ENCODE measurements around the gene BBS9.
A peak's percentile ranks its signal among the peaks of the same experiment; 100 is the strongest.

Gene BBS9

GRCh38 chr7:33100770-33101169, 28.6 kb upstream of the BBS9 start:
- TF ChIP-seq POLR2AphosphoS5 (IDR thresholded peaks at IDR 0.05; ENCODE audit: low read depth, low read length) = no peak
- no peak for TF ChIP-seq POLR2A (IDR thresholded peaks at IDR 0.05; ENCODE audit: low read depth, low read length)
- no peak for TF ChIP-seq TAF1 (IDR thresholded peaks at IDR 0.05; ENCODE audit: borderline replicate concordance, low read depth, low read length)
- no peak for DNase-seq (ENCODE audit: insufficient read length)
- FAIRE-seq = no peak

- TF ChIP-seq POLR2AphosphoS5 (IDR thresholded peaks at IDR 0.05; ENCODE audit: low read depth, low read length) (no peak), TAF1 (IDR thresholded peaks at IDR 0.05; ENCODE audit: borderline replicate concordance, low read depth, low read length) (no peak), POLR2A (IDR thresholded peaks at IDR 0.05; ENCODE audit: low read depth, low read length) (no peak)
- FAIRE-seq = no peak
- no peak for DNase-seq (ENCODE audit: insufficient read length)
Observed at GRCh38 chr7:33101906-33102305, 27.5 kb upstream of the BBS9 start.

- DNase-seq (ENCODE audit: insufficient read length) = no peak
- no peak for FAIRE-seq
- no peak for TF ChIP-seq TAF1 (IDR thresholded peaks at IDR 0.05; ENCODE audit: borderline replicate concordance, low read depth, low read length)
- no peak for TF ChIP-seq POLR2AphosphoS5 (IDR thresholded peaks at IDR 0.05; ENCODE audit: low read depth, low read length)
- TF ChIP-seq POLR2A (IDR thresholded peaks at IDR 0.05; ENCODE audit: low read depth, low read length) = no peak
Observed at GRCh38 chr7:33107136-33108066, 22.0 kb upstream of the BBS9 start.

GRCh38 chr7:33108554-33109004, 20.8 kb upstream of the BBS9 start:
- DNase-seq (ENCODE audit: insufficient read length) (no peak), FAIRE-seq (peak; percentile 30)
- TF ChIP-seq TAF1 (IDR thresholded peaks at IDR 0.05; ENCODE audit: borderline replicate concordance, low read depth, low read length) (no peak), POLR2AphosphoS5 (IDR thresholded peaks at IDR 0.05; ENCODE audit: low read depth, low read length) (no peak), POLR2A (IDR thresholded peaks at IDR 0.05; ENCODE audit: low read depth, low read length) (no peak)

GRCh38 chr7:33109005-33109757, 20.2 kb upstream of the BBS9 start, which contains the start of gene RP9:
Gene RP9, minus strand, starts transcription at chr7:33109404. Its CDS starts 32 bp downstream, at chr7:33109372.
- peak; percentile 74 for FAIRE-seq
- TF ChIP-seq POLR2A (IDR thresholded peaks at IDR 0.05; ENCODE audit: low read depth, low read length) (peak; percentile 80; the same call in 1 of the 2 replicates), POLR2AphosphoS5 (IDR thresholded peaks at IDR 0.05; ENCODE audit: low read depth, low read length) (no peak), TAF1 (IDR thresholded peaks at IDR 0.05; ENCODE audit: borderline replicate concordance, low read depth, low read length) (peak; percentile 47; the same call in 1 of the 2 replicates)
- peak; percentile 64 for DNase-seq (ENCODE audit: insufficient read length)

GRCh38 chr7:33109758-33110238, 19.6 kb upstream of the BBS9 start:
- DNase-seq (ENCODE audit: insufficient read length) (no peak), FAIRE-seq (no peak)
- TF ChIP-seq POLR2AphosphoS5 (IDR thresholded peaks at IDR 0.05; ENCODE audit: low read depth, low read length) (no peak), POLR2A (IDR thresholded peaks at IDR 0.05; ENCODE audit: low read depth, low read length) (no peak), TAF1 (IDR thresholded peaks at IDR 0.05; ENCODE audit: borderline replicate concordance, low read depth, low read length) (no peak)

GRCh38 chr7:33111614-33112013, 17.8 kb upstream of the BBS9 start:
- no peak for TF ChIP-seq POLR2AphosphoS5 (IDR thresholded peaks at IDR 0.05; ENCODE audit: low read depth, low read length)
- TF ChIP-seq POLR2A (IDR thresholded peaks at IDR 0.05; ENCODE audit: low read depth, low read length) = no peak
- no peak for TF ChIP-seq TAF1 (IDR thresholded peaks at IDR 0.05; ENCODE audit: borderline replicate concordance, low read depth, low read length)
- FAIRE-seq (no peak), DNase-seq (ENCODE audit: insufficient read length) (no peak)

GRCh38 chr7:33114976-33115375, 14.4 kb upstream of the BBS9 start:
- no peak for DNase-seq (ENCODE audit: insufficient read length)
- no peak for FAIRE-seq
- TF ChIP-seq TAF1 (IDR thresholded peaks at IDR 0.05; ENCODE audit: borderline replicate concordance, low read depth, low read length) (no peak), POLR2A (IDR thresholded peaks at IDR 0.05; ENCODE audit: low read depth, low read length) (no peak), POLR2AphosphoS5 (IDR thresholded peaks at IDR 0.05; ENCODE audit: low read depth, low read length) (no peak)

GRCh38 chr7:33118383-33118782, 11.0 kb upstream of the BBS9 start:
- TF ChIP-seq POLR2A (IDR thresholded peaks at IDR 0.05; ENCODE audit: low read depth, low read length) (no peak), TAF1 (IDR thresholded peaks at IDR 0.05; ENCODE audit: borderline replicate concordance, low read depth, low read length) (no peak), POLR2AphosphoS5 (IDR thresholded peaks at IDR 0.05; ENCODE audit: low read depth, low read length) (no peak)
- DNase-seq (ENCODE audit: insufficient read length) (no peak), FAIRE-seq (no peak)

GRCh38 chr7:33127085-33127484, 2.3 kb upstream of the BBS9 start:
- DNase-seq (ENCODE audit: insufficient read length) = no peak
- TF ChIP-seq POLR2A (IDR thresholded peaks at IDR 0.05; ENCODE audit: low read depth, low read length) = no peak
- no peak for TF ChIP-seq TAF1 (IDR thresholded peaks at IDR 0.05; ENCODE audit: borderline replicate concordance, low read depth, low read length)
- no peak for TF ChIP-seq POLR2AphosphoS5 (IDR thresholded peaks at IDR 0.05; ENCODE audit: low read depth, low read length)
- FAIRE-seq = no peak

- FAIRE-seq (no peak), DNase-seq (ENCODE audit: insufficient read length) (no peak)
- TF ChIP-seq POLR2A (IDR thresholded peaks at IDR 0.05; ENCODE audit: low read depth, low read length) (no peak), TAF1 (IDR thresholded peaks at IDR 0.05; ENCODE audit: borderline replicate concordance, low read depth, low read length) (no peak), POLR2AphosphoS5 (IDR thresholded peaks at IDR 0.05; ENCODE audit: low read depth, low read length) (no peak)
Observed at GRCh38 chr7:33128631-33128989, 754 bp upstream of the BBS9 start.

Measured in GM12892 (cell line).